Suprapubic skin (tissue), 3 donors: ENCODE data around the gene C11orf24.

Experiments used
- CTCF ChIP-seq, 2 donors: fragments of 200-600 bp in 1 of 2; fragments of 450-650 bp in 1 of 2; sonication (generic) in 1 of 2; IDR thresholded peaks; one replicate each; pipeline ENCODE4 v1.5.1; 2016 to 2019; ENCODE audit warnings: antibody characterized with exemption in 2 of 2, mild to moderate bottlenecking in 1 of 2, moderate library complexity in 1 of 2
- POLR2A ChIP-seq, 2 donors: fragments of 450-650 bp; IDR thresholded peaks; one replicate each; pipeline ENCODE4 v1.6.1; 2017; ENCODE audit warnings: antibody characterized with exemption in 2 of 2, mild to moderate bottlenecking in 2 of 2, moderate library complexity in 2 of 2

DNA sequence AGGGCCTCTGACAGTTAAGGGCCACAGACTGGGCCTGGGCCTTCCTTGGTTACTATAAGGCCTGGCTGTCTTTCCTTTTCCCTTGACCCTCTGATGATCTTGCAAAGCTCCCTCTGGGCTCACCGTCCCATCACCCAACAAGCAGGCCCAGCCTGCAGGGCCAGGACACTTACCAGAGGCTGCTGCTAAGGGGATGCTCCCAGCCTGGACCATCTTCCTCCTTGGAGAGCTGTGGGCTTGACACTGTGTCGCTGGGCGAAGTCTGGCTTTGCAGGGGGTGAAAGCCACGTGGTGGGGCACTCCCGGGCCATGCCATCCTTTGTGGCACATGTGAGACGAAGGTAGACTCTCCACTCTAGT is 3.9 kb downstream of the C11orf24 start:
- TF ChIP-seq CTCF (IDR thresholded peaks at IDR 0.05) (no peak), POLR2A (IDR thresholded peaks at IDR 0.05) (no peak)
